ENCODE data around the gene ADRA2C.

DNA sequence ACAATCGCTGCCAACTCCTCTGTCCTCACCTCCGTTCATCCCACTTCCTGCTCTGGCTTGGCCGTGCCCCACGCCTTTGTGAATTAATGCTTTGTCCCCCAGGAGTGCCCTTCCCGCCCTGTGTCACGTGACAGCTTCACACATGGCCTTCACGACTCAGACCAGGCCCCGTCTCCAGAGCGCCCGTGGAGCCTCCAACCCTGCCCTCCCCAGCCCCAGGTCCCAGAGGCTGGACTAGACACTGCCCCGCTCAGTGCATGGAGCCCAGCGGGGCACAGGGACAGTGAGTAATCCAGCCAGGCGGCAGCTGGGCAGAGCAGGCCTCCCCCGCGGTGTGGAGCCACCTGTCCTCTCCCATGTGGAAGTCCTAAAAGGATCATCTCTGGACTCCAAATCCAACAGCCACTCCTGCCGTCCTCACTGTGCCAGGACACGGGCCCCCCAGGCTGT, 7.4 kb downstream of the ADRA2C start:
- TF ChIP-seq, protein P1, sequence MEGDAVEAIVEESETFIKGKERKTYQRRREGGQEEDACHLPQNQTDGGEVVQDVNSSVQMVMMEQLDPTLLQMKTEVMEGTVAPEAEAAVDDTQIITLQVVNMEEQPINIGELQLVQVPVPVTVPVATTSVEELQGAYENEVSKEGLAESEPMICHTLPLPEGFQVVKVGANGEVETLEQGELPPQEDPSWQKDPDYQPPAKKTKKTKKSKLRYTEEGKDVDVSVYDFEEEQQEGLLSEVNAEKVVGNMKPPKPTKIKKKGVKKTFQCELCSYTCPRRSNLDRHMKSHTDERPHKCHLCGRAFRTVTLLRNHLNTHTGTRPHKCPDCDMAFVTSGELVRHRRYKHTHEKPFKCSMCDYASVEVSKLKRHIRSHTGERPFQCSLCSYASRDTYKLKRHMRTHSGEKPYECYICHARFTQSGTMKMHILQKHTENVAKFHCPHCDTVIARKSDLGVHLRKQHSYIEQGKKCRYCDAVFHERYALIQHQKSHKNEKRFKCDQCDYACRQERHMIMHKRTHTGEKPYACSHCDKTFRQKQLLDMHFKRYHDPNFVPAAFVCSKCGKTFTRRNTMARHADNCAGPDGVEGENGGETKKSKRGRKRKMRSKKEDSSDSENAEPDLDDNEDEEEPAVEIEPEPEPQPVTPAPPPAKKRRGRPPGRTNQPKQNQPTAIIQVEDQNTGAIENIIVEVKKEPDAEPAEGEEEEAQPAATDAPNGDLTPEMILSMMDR (IDR thresholded peaks at IDR 0.05; ENCODE audit: low read length), result no peak
- no peak for TF ChIP-seq EZH2 (IDR thresholded peaks at IDR 0.05; ENCODE audit: borderline replicate concordance, low read length)

All from OCI-LY1 (cell line).